HEK293T (cell line): Measurements from ENCODE around the gene ARHGAP32.

Source experiments
- FOXM1 ChIP-seq: fragments of 450-650 bp; IDR thresholded peaks from 2 replicates; pipeline ENCODE4 v1.6.1; 2017; ENCODE audit warnings: mild to moderate bottlenecking, borderline replicate concordance
- SP1 ChIP-seq: fragments of 450-650 bp; IDR thresholded peaks from 2 replicates; pipeline ENCODE4 v1.6.1; 2017
- SUZ12 ChIP-seq: fragments of 450-650 bp; IDR thresholded peaks from 2 replicates; pipeline ENCODE4 v1.6.1; 2016; ENCODE audit warnings: mild to moderate bottlenecking
- TARDBP ChIP-seq: fragments of 450-650 bp; IDR thresholded peaks from 2 replicates; pipeline ENCODE4 v1.6.1; 2016

DNA sequence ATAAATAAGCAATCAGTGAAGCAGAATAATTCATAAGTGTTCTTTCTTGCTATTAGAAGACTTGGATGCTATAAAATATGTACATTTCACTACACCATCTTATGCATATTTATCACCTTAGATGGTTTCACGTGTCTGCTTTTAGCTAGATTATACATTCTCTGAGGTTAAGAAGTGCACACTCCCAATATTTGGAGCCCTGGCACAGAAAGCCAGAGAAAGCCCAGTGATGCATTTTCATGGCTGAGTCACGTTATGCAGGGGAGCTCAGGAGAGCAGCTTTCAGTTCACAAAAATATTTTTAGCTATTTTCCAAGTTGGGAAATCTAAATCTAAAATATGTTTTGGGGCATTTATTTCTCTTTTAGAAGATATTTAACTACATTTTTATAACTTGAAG is 244.4 kb downstream of the ARHGAP32 start:
- TF ChIP-seq TARDBP (no peak), FOXM1 (no peak), SP1 (no peak), SUZ12 (no peak)
